Stomach (tissue), 9 donors: ENCODE data around the gene TGM1. TPM values are rescaled to one million over a fixed set of nuclear protein-coding genes. Genes with fewer than 3 reads are reported as not detected.

ENCODE experiments used
- DNase-seq, 2 donors: peaks; one replicate each; pipeline versions ENCODE4 v3.0.0 to v3.0.0-alpha.2; 2013 to 2019
- H3K27ac ChIP-seq, 5 donors: fragments of 200-600 bp in 4 of 5; sonication (generic) in 4 of 5; one replicate each; pipeline ENCODE4 v1.5.1; 2013 to 2019; ENCODE audit warnings: mild to moderate bottlenecking in 1 of 5, moderate library complexity in 1 of 5
- H3K27me3 ChIP-seq, 3 donors: fragments of 200-600 bp; sonication (generic); one replicate each; pipeline ENCODE4 v1.5.1; 2017 to 2019; ENCODE audit warnings: mixed run types in 1 of 3
- H3K36me3 ChIP-seq, 4 donors: fragments of 200-600 bp; sonication (generic); 1 replicate in 3 of 4; 2 replicates in 1 of 4; pipeline ENCODE4 v1.5.1; 2016 to 2019
- H3K4me1 ChIP-seq, 4 donors: fragments of 200-600 bp; sonication (generic); one replicate each; pipeline ENCODE4 v1.5.1; 2016 to 2019
- H3K4me3 ChIP-seq, 4 donors: fragments of 200-600 bp; sonication (generic) in 3 of 4; one replicate each; pipeline ENCODE4 v1.5.1; 2016 to 2019; ENCODE audit warnings: mild to moderate bottlenecking in 1 of 4
- H3K9me3 ChIP-seq, 4 donors: fragments of 200-600 bp; sonication (generic); one replicate each; pipeline ENCODE4 v1.5.1; 2016 to 2019
- CTCF ChIP-seq, 7 experiments: fragments of 450-650 bp in 4 of 7; fragments of 200-600 bp in 3 of 7; sonication (generic) in 3 of 7; IDR thresholded peaks; one replicate each; pipeline ENCODE4 v1.5.1; 2016 to 2019; ENCODE audit warnings: antibody characterized with exemption in 7 of 7, control low read depth in 2 of 7, mild to moderate bottlenecking in 1 of 7
- EP300 ChIP-seq: sonication (generic); formaldehyde crosslinking; IDR thresholded peaks from one replicate; pipeline ENCODE4 v1.6.1; 2017; ENCODE audit warnings: antibody characterized with exemption
- POLR2A ChIP-seq, 4 donors: fragments of 450-650 bp; IDR thresholded peaks; one replicate each; pipeline ENCODE4 v1.6.1; 2016; ENCODE audit warnings: antibody characterized with exemption in 4 of 4, control low read depth in 2 of 4, mild to moderate bottlenecking in 1 of 4, moderate library complexity in 1 of 4
- POLR2AphosphoS5 ChIP-seq, 3 donors: sonication (generic); formaldehyde crosslinking; IDR thresholded peaks; one replicate each; pipeline ENCODE4 v1.6.1; 2016; ENCODE audit warnings: antibody characterized with exemption in 3 of 3
- WGBS, 5 donors: extraction: QIAGEN DNeasy Blood & Tissue Kit in 3 of 5; methylation state at CpG; one replicate each; pipeline versions ENCODE4 v1.1.5 to v1.1.7; 2013 to 2018; 5-methylcytosine and 5-hydroxymethylcytosine counted together
- intact Hi-C: fragments of 100-400 bp; cut with DNase I; formaldehyde crosslinking; loops from one replicate; pipeline ENCODE4 v1.15.1; 2023; ENCODE audit warnings: low total_unique reads
- polyA plus RNA-seq, 3 donors: library from polyadenylated mRNA; stranded (reverse); fragments of 200-250 nt; gene quantifications; one replicate each; pipeline ENCODE4 v1.2.3, GENCODE V29; 2013
- total RNA-seq, 5 donors: library from RNA; depleted of rRNA; stranded (reverse); fragments of >200 nt; gene quantifications; one replicate each; pipeline versions ENCODE4 v1.1.0 to v1.2.3, GENCODE V29; 2014 to 2016
- donor health status: healthy with polysubstance abuse.
- donor health status: Bipolar disorder and iron deficiency.
- donor health status: healthy.

The TGM1 gene
- total and polyA plus RNA-seq, 8 donors: 1.7 to 131 (median 5.1) TPM

GRCh38 chr14:24258548-24259265 is 4.3 kb downstream of the TGM1 start:
- WGBS, 5 donors: 82 to 96% (median 84%) methylated on average over 11 to 18 of the region's 18 CpGs
- H3K4me3 ChIP-seq: no peak overlapping the region
- H3K27me3 ChIP-seq: no peaks in the 10 kb centered on the region
- H3K27ac ChIP-seq: no peak overlapping the region
- no peak for DNase-seq
- TF ChIP-seq POLR2A (IDR thresholded peaks at IDR 0.05) (no peak), POLR2AphosphoS5 (IDR thresholded peaks at IDR 0.05) (no peak), CTCF (IDR thresholded peaks at IDR 0.05) (no peak), EP300 (no peak)
- peaks cover 0 to 12% (median 6%) of the 10 kb centered on the region in 4 donors for H3K4me1 ChIP-seq
- intact Hi-C loops: no loop called here
- no peaks in the 10 kb centered on the region for H3K9me3 ChIP-seq
- peaks cover 0 to 45% (median 9%) of the 10 kb centered on the region in 4 donors for H3K36me3 ChIP-seq

- Histone ChIP-seq H3K9me3 (no peaks in the 10 kb centered on the region), H3K27me3 (no peaks in the 10 kb centered on the region), H3K4me1 (peaks cover 0 to 12% (median 6%) of the 10 kb centered on the region in 4 donors), H3K27ac (no peak overlapping the region), H3K36me3 (peaks cover 0 to 48% (median 11%) of the 10 kb centered on the region in 4 donors), H3K4me3 (no peak overlapping the region)
- DNase-seq: no peak
- intact Hi-C loops: no loop called here
- no peak for TF ChIP-seq POLR2A (IDR thresholded peaks at IDR 0.05)
- TF ChIP-seq CTCF (IDR thresholded peaks at IDR 0.05): no peak
- TF ChIP-seq EP300: no peak
- TF ChIP-seq POLR2AphosphoS5 (IDR thresholded peaks at IDR 0.05): no peak
- WGBS, 5 donors: 80 to 91% (median 87%) methylated on average over 9 of the region's 9 CpGs
These were observed 4.9 kb downstream of the TGM1 start for GRCh38 chr14:24258119-24258518.

GRCh38 chr14:24256960-24257359 is 6.0 kb downstream of the TGM1 start:
- Histone ChIP-seq H3K36me3 (peaks cover 0 to 58% (median 19%) of the 10 kb centered on the region in 4 donors), H3K9me3 (no peaks in the 10 kb centered on the region), H3K4me3 (no peak overlapping the region), H3K4me1 (peaks cover 0 to 12% (median 6%) of the 10 kb centered on the region in 4 donors), H3K27ac (no peak overlapping the region), H3K27me3 (no peaks in the 10 kb centered on the region)
- DNase-seq: no peak
- TF ChIP-seq POLR2A (IDR thresholded peaks at IDR 0.05) (no peak), EP300 (no peak), POLR2AphosphoS5 (IDR thresholded peaks at IDR 0.05) (no peak), CTCF (IDR thresholded peaks at IDR 0.05) (no peak)
- 77 to 82% (median 81%) methylated on average over 4 of the region's 4 CpGs for WGBS, 5 donors
- intact Hi-C loops: no loop called here

GRCh38 chr14:24255931-24256711 is 6.9 kb downstream of the TGM1 start:
- TF ChIP-seq EP300 (no peak), CTCF (IDR thresholded peaks at IDR 0.05) (no peak), POLR2AphosphoS5 (IDR thresholded peaks at IDR 0.05) (no peak), POLR2A (IDR thresholded peaks at IDR 0.05) (no peak)
- Histone ChIP-seq H3K9me3 (no peaks in the 10 kb centered on the region), H3K27ac (no peak overlapping the region), H3K4me1 (peaks cover 0 to 12% (median 6%) of the 10 kb centered on the region in 4 donors), H3K4me3 (no peak overlapping the region), H3K27me3 (no peaks in the 10 kb centered on the region), H3K36me3 (peaks cover 0 to 66% (median 19%) of the 10 kb centered on the region in 4 donors)
- WGBS, 5 donors: 91 to 96% (median 93%) methylated on average over 6 to 12 of the region's 12 CpGs
- DNase-seq: no peak
- intact Hi-C loops: no loop called here
